ENCODE results near the gene TEX54.
"Not testable (repeated sequence)": the region's sequence is repeated elsewhere in the genome, so short reads cannot be mapped to it uniquely, and the experiment has no call there.

The TEX54 gene

DNA sequence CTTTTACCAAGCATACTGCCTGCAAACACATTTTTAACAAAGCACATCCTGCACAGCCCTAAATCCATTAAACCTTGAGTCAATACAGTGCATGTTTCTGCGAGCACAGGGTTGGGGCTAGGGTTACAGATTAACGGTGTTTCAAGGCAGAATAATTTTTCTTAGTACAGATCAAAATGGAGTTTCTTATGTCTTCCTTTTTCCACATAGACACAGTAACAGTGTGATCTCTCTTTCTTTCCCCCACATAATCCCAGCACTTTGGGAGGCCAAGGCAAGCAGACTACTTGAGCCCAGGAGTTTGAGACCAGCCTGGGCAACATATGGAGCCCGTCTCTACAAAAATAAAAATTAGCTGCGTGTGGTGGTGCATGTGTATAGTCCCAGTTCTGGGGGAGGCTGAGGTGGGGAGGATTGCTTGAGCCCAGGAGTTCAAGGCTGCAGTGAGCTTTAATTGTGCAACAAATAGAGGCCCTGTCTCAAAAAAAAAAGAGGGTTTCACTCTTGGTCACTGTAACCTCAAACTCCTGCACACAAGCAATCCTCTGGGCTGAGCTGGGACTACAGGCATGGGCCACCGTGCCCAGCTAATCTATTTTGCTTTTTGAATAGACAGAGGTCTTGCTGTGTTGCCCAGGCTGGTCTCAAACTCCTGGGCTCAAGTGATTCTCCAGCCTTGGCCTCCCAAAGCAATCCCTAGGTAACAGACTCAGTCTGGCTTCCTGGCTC lies 28.4 kb upstream of the TEX54 start:
- no peaks in the 10 kb centered on the region for H3K27me3 ChIP-seq (ENCODE audit: insufficient read depth, low read depth)
- no peaks in the 10 kb centered on the region for H3K36me3 ChIP-seq (ENCODE audit: insufficient read depth)
- H3K4me3 ChIP-seq (IDR thresholded peaks at IDR 0.05; ENCODE audit: insufficient read depth, low read depth, low read length), result no peak overlapping the region
- TF ChIP-seq, protein P1, sequence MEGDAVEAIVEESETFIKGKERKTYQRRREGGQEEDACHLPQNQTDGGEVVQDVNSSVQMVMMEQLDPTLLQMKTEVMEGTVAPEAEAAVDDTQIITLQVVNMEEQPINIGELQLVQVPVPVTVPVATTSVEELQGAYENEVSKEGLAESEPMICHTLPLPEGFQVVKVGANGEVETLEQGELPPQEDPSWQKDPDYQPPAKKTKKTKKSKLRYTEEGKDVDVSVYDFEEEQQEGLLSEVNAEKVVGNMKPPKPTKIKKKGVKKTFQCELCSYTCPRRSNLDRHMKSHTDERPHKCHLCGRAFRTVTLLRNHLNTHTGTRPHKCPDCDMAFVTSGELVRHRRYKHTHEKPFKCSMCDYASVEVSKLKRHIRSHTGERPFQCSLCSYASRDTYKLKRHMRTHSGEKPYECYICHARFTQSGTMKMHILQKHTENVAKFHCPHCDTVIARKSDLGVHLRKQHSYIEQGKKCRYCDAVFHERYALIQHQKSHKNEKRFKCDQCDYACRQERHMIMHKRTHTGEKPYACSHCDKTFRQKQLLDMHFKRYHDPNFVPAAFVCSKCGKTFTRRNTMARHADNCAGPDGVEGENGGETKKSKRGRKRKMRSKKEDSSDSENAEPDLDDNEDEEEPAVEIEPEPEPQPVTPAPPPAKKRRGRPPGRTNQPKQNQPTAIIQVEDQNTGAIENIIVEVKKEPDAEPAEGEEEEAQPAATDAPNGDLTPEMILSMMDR (conservative IDR thresholded peaks at IDR 0.05; ENCODE audit: low read depth, low read length), result no peak
- H3K4me2 ChIP-seq, result peak overlapping the region; percentile 14; the same call in 1 of the 2 replicates
- H3K9ac ChIP-seq, result no peak overlapping the region
- H4K20me1 ChIP-seq (ENCODE audit: insufficient read depth), result 0 out of 2 replicates have a peak, but pooled peaks cover 3% of the 10 kb centered on the region
- peaks cover 90% of the 10 kb centered on the region for H3K79me2 ChIP-seq (ENCODE audit: insufficient read depth, low read depth)
- peak overlapping the region; percentile 29 for H3K27ac ChIP-seq
- no peak overlapping the region for H2AFZ ChIP-seq (ENCODE audit: low read depth)
- H3K4me1 ChIP-seq (ENCODE audit: low read depth, poor library complexity, severe bottlenecking), result peaks cover 67% of the 10 kb centered on the region

DNA sequence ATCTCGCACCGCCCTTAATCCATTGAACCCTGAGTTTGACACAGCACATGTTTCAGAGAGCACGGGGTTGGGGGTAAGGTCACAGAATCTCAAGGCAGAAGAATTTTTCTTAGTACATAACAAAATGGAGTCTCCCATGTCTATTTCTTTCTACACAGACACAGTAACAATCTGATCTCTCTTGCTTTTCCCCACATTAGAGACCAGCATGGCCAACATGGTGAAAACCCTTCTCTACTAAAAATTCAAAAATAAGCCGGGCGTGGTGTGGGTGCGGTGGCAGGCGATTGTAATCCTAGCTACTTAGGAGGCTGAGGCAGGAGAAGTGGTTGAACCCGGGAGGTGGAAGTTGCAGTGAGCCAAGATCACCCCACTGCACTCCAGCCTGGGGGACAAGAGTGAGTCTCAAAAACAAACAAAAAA lies 26.7 kb upstream of the TEX54 start:
- not testable (repeated sequence) for H3K4me3 ChIP-seq (IDR thresholded peaks at IDR 0.05; ENCODE audit: insufficient read depth, low read depth, low read length); H3K9ac ChIP-seq; H3K27ac ChIP-seq; H3K27me3 ChIP-seq (ENCODE audit: insufficient read depth, low read depth); H2AFZ ChIP-seq (ENCODE audit: low read depth)
- Histone ChIP-seq H3K4me2 (peak overlapping the region; percentile 8; the same call in 1 of the 2 replicates), H4K20me1 (ENCODE audit: insufficient read depth) (peaks cover 12% of the 10 kb centered on the region), H3K4me1 (ENCODE audit: low read depth, poor library complexity, severe bottlenecking) (peaks cover 57% of the 10 kb centered on the region), H3K36me3 (ENCODE audit: insufficient read depth) (peaks cover 11% of the 10 kb centered on the region; the same call in 1 of the 2 replicates), H3K79me2 (ENCODE audit: insufficient read depth, low read depth) (peaks cover 88% of the 10 kb centered on the region)

DNA sequence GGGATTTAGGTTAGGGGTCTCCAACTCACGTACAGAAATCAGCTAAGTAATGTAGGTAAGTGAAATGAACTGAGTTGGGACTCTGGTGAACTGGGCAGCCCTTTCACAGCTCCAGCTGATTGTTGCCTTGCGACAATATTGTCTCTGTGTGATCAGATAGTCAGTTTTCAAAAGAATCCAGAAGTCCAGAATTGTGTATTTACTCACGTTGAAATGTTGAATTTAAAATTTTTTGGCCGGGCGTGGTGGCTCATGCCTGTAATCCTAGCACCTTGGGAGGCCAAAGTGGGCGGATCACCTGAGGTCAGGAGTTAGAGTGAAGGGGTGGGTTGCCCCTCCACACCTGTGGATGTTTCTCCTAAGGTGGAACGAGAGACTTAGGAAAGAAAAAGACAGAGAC lies 25.6 kb upstream of the TEX54 start:
- no peak overlapping the region for H3K4me3 ChIP-seq (IDR thresholded peaks at IDR 0.05; ENCODE audit: insufficient read depth, low read depth, low read length)

DNA sequence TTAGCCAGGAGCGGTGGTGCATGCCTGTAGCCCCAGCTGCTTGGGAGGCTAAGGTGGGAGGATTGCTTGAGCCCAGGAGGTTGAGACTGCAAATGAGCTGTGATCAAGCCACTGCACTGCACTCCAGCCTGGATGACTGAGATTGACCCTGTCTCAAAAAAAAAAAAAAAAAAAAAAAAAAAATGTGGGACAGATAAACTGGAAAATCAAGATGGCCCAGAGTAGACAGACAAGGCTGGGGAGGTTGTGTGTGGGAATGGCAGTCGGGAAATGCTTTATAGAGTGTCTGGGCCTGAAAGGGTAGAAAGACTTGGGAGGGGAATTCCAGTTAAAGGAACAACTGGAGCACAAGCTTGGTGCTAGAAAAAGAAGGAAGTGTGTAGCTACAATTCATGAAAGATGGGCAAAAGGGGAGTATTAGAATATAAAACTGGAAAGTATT lies 24.9 kb upstream of the TEX54 start:
- H3K27ac ChIP-seq, result peak overlapping the region; percentile 96; the same call in 1 of the 2 replicates

More for the DNA sequence above, 25.6 kb upstream of the TEX54 start:
- Histone ChIP-seq H3K79me2 (ENCODE audit: insufficient read depth, low read depth) (peaks cover 88% of the 10 kb centered on the region), H2AFZ (ENCODE audit: low read depth) (no peak overlapping the region), H3K27ac (peak overlapping the region; percentile 96; the same call in 1 of the 2 replicates), H3K27me3 (ENCODE audit: insufficient read depth, low read depth) (no peaks in the 10 kb centered on the region), H3K4me2 (peak overlapping the region; percentile 93), H4K20me1 (ENCODE audit: insufficient read depth) (peaks cover 20% of the 10 kb centered on the region), H3K9ac (no peak overlapping the region; the same call in 1 of the 2 replicates), H3K36me3 (ENCODE audit: insufficient read depth) (peaks cover 22% of the 10 kb centered on the region), H3K4me1 (ENCODE audit: low read depth, poor library complexity, severe bottlenecking) (peaks cover 65% of the 10 kb centered on the region)
- TF ChIP-seq, protein P1 (conservative IDR thresholded peaks at IDR 0.05; ENCODE audit: low read depth, low read length), result no peak

More for the DNA sequence above, 24.9 kb upstream of the TEX54 start:
- Histone ChIP-seq H3K9ac (peak overlapping the region; percentile 99), H4K20me1 (ENCODE audit: insufficient read depth) (peaks cover 24% of the 10 kb centered on the region), H3K4me1 (ENCODE audit: low read depth, poor library complexity, severe bottlenecking) (peaks cover 65% of the 10 kb centered on the region), H2AFZ (ENCODE audit: low read depth) (no peak overlapping the region; the same call in 1 of the 2 replicates), H3K4me2 (peak overlapping the region; percentile 93), H3K79me2 (ENCODE audit: insufficient read depth, low read depth) (peaks cover 88% of the 10 kb centered on the region), H3K27me3 (ENCODE audit: insufficient read depth, low read depth) (no peaks in the 10 kb centered on the region), H3K4me3 (IDR thresholded peaks at IDR 0.05; ENCODE audit: insufficient read depth, low read depth, low read length) (no peak overlapping the region), H3K36me3 (ENCODE audit: insufficient read depth) (peaks cover 28% of the 10 kb centered on the region)
- TF ChIP-seq, protein P1 (conservative IDR thresholded peaks at IDR 0.05; ENCODE audit: low read depth, low read length), result no peak
